Right cardiac atrium (tissue), 5 donors: ENCODE results near the gene MRPL38. TPM values are rescaled to one million over a fixed set of nuclear protein-coding genes. Genes with fewer than 3 reads are reported as not detected.
"Not testable (repeated sequence)": the region's sequence is repeated elsewhere in the genome, so short reads cannot be mapped to it uniquely, and the experiment has no call there.

Experiments
- ATAC-seq, 2 donors: fragments of 200-7000 bp; cut with Tn5 transposase; one replicate each; pipeline versions ENCODE4 v1.8.0 to v1.9.1; 2020; ENCODE audit warnings: moderate library complexity in 2 of 2, mild to moderate bottlenecking in 1 of 2
- DNase-seq, 3 donors: peaks; one replicate each; pipeline ENCODE4 v3.0.0-alpha.2; 2020
- H3K27ac ChIP-seq: one replicate; pipeline ENCODE4 v1.5.1; 2013; ENCODE audit warnings: mild to moderate bottlenecking, low read length, control low read depth, moderate library complexity
- H3K27me3 ChIP-seq: one replicate; pipeline ENCODE4 v1.6.1; 2013; ENCODE audit not compliant: control insufficient read depth, insufficient read depth
- H3K4me1 ChIP-seq: one replicate; pipeline ENCODE4 v1.6.1; 2013; ENCODE audit warnings: low read length; ENCODE audit not compliant: control insufficient read depth, insufficient read depth
- H3K4me3 ChIP-seq: one replicate; pipeline ENCODE4 v1.5.1; 2013; ENCODE audit warnings: low read length, control low read depth
- H3K9me3 ChIP-seq: one replicate; pipeline ENCODE4 v1.6.1; 2013; ENCODE audit warnings: low read length; ENCODE audit not compliant: control insufficient read depth
- WGBS: extraction: QIAGEN DNeasy Blood & Tissue Kit; methylation state at CpG from one replicate; pipeline ENCODE4 v1.1.7; 2013; 5-methylcytosine and 5-hydroxymethylcytosine counted together
- intact Hi-C, 4 donors: fragments of 100-400 bp; cut with DNase I; formaldehyde crosslinking; loops; one replicate each; pipeline versions ENCODE4 v1.11.0 to v1.14.0; 2022 to 2023
- polyA plus RNA-seq: library from polyadenylated mRNA; stranded (reverse); fragments of 200-250 nt; gene quantifications from one replicate; pipeline ENCODE4 v1.2.3, GENCODE V29; 2013
- total RNA-seq, 4 donors: library from RNA; stranded (reverse); fragmentation: NEBNext Ultra II Directional; extraction: Animal tissue kit (Norgen Biotek cat#: 25700); gene quantifications; one replicate each; pipeline ENCODE4 v1.2.1, GENCODE V29; 2021
- donor health status: healthy with polysubstance abuse.
- donor health status: DM: no; HTN: yes; CAD: no.
- donor health status: DM: no; HTN: no; CAD: no.
- donor health status: DM: no; HTN: yes; CAD: no; lungs with severe emphysema.
- donor health status: DM: yes; HTN: yes; CAD: no.

Gene MRPL38
- total and polyA plus RNA-seq, 5 donors, result 57.9 to 94.2 (median 76.2) TPM

GRCh38 chr17:75888484-75888883 lies 16.2 kb downstream of the MRPL38 start:
- DNase-seq (no peak), ATAC-seq (no peak)
- no peak overlapping the region for H3K4me3 ChIP-seq
- 81% methylated on average over 6 of the region's 6 CpGs for WGBS
- H3K27ac ChIP-seq, result no peak overlapping the region
- H3K4me1 ChIP-seq, result peaks cover 3% of the 10 kb centered on the region
- intact Hi-C loops, result no loop called here
- H3K27me3 ChIP-seq, result no peaks in the 10 kb centered on the region
- no peaks in the 10 kb centered on the region for H3K9me3 ChIP-seq

- H3K27me3 ChIP-seq, DNase-seq, H3K4me3 ChIP-seq, H3K4me1 ChIP-seq, H3K9me3 ChIP-seq, H3K27ac ChIP-seq, intact Hi-C loops: not testable (repeated sequence)
- WGBS, result 81% methylated on average over 9 of the region's 9 CpGs
- peak in 1 of 2 donors; percentile 42 for ATAC-seq
Measured at GRCh38 chr17:75885860-75886259, 18.8 kb downstream of the MRPL38 start.

GRCh38 chr17:75885431-75885830 lies 19.3 kb downstream of the MRPL38 start:
- H3K27ac ChIP-seq, result no peak overlapping the region
- no peaks in the 10 kb centered on the region for H3K27me3 ChIP-seq
- WGBS, result 72% methylated on average over 8 of the region's 8 CpGs
- H3K4me3 ChIP-seq, result no peak overlapping the region
- no peak for DNase-seq
- no peak for ATAC-seq
- H3K4me1 ChIP-seq, result peaks cover 3% of the 10 kb centered on the region
- no peaks in the 10 kb centered on the region for H3K9me3 ChIP-seq
- intact Hi-C loops, result no loop called here

GRCh38 chr17:75881678-75882454 lies 22.8 kb downstream of the MRPL38 start:
- peaks cover 3% of the 10 kb centered on the region for H3K4me1 ChIP-seq
- DNase-seq, result no peak
- 87% methylated on average over 15 of the region's 15 CpGs for WGBS
- H3K27me3 ChIP-seq, result no peaks in the 10 kb centered on the region
- intact Hi-C loops, result no loop called here
- no peak for ATAC-seq
- H3K4me3 ChIP-seq, result no peak overlapping the region
- no peak overlapping the region for H3K27ac ChIP-seq
- no peaks in the 10 kb centered on the region for H3K9me3 ChIP-seq

- H3K4me1 ChIP-seq, result peaks cover 14% of the 10 kb centered on the region
- H3K27me3 ChIP-seq, result no peaks in the 10 kb centered on the region
- DNase-seq, result no peak
- H3K4me3 ChIP-seq, result no peak overlapping the region
- no peak overlapping the region for H3K27ac ChIP-seq
- no peak for ATAC-seq
- 73% methylated on average over 7 of the region's 7 CpGs for WGBS
- no peaks in the 10 kb centered on the region for H3K9me3 ChIP-seq
- intact Hi-C loops, result no loop called here
Measured at GRCh38 chr17:75880266-75880665, 24.4 kb downstream of the MRPL38 start.

GRCh38 chr17:75878174-75878998 lies 26.3 kb downstream of the MRPL38 start, which contains the start of gene TRIM47:
Gene TRIM47, minus strand, starts transcription at chr17:75878581. Its CDS starts 33 bp downstream, at chr17:75878548.
- peak; percentile 61 to 69 for ATAC-seq
- Histone ChIP-seq H3K4me3 (peak within 1 kb of the TSS; percentile 66), H3K4me1 (peaks cover 16% of the 10 kb centered on the region), H3K27ac (peak within 1 kb of the TSS; percentile 91), H3K27me3 (no peaks in the 10 kb centered on the region), H3K9me3 (no peaks in the 10 kb centered on the region)
- intact Hi-C loops, result no loop called here
- DNase-seq, result peak; percentile 83 to 93 (median 91)
- 2% methylated on average over 86 of the region's 87 CpGs for WGBS

GRCh38 chr17:75877752-75878173 lies 26.9 kb downstream of the MRPL38 start:
- peaks cover 19% of the 10 kb centered on the region for H3K4me1 ChIP-seq
- no peaks in the 10 kb centered on the region for H3K27me3 ChIP-seq
- H3K9me3 ChIP-seq, result no peaks in the 10 kb centered on the region
- peak; percentile 67 to 69 for ATAC-seq
- WGBS, result under 1% methylated on average over 56 of the region's 56 CpGs
- H3K27ac ChIP-seq, result peak overlapping the region; percentile 91
- intact Hi-C loops, result no loop called here
- DNase-seq, result peak; percentile 72 to 93 (median 90)
- H3K4me3 ChIP-seq, result peak overlapping the region; percentile 66

- intact Hi-C loops, result no loop called here
- H3K27me3 ChIP-seq, result no peaks in the 10 kb centered on the region
- H3K27ac ChIP-seq, result peak overlapping the region; percentile 91
- no peaks in the 10 kb centered on the region for H3K9me3 ChIP-seq
- 6% methylated on average over 41 of the region's 41 CpGs for WGBS
- peak; percentile 72 to 75 for ATAC-seq
- H3K4me3 ChIP-seq, result peak overlapping the region; percentile 66
- DNase-seq, result peak; percentile 96 to 98 (median 97)
- peaks cover 22% of the 10 kb centered on the region for H3K4me1 ChIP-seq
Measured at GRCh38 chr17:75876938-75877751, 27.5 kb downstream of the MRPL38 start.

- intact Hi-C loops, result no loop called here
- ATAC-seq (peak; percentile 4 to 8), DNase-seq (peak in 2 of 3 donors; percentile 61 to 82)
- Histone ChIP-seq H3K27me3 (no peaks in the 10 kb centered on the region), H3K9me3 (no peaks in the 10 kb centered on the region), H3K4me1 (peaks cover 22% of the 10 kb centered on the region), H3K27ac (peak overlapping the region; percentile 88), H3K4me3 (peak overlapping the region; percentile 66)
- WGBS, result 36% methylated on average over 26 of the region's 26 CpGs
Measured at GRCh38 chr17:75876190-75876937, 28.3 kb downstream of the MRPL38 start.

GRCh38 chr17:75875940-75876189 lies 28.8 kb downstream of the MRPL38 start:
- no peak for ATAC-seq
- H3K4me1 ChIP-seq, result peaks cover 22% of the 10 kb centered on the region
- H3K9me3 ChIP-seq, result no peaks in the 10 kb centered on the region
- 45% methylated on average over 5 of the region's 5 CpGs for WGBS
- H3K27me3 ChIP-seq, result no peaks in the 10 kb centered on the region
- H3K4me3 ChIP-seq, result no peak overlapping the region
- intact Hi-C loops, result no loop called here
- peak in 1 of 3 donors; percentile 80 for DNase-seq
- H3K27ac ChIP-seq, result peak overlapping the region; percentile 88
